ENCODE measurements around the gene TRAF7. TPM values are rescaled to one million over a fixed set of nuclear protein-coding genes. Genes with fewer than 3 reads are reported as not detected.

The TRAF7 gene
- total RNA-seq, 4 donors from 2014 or later: 15.3 to 97.1 (median 51.7) TPM

DNA sequence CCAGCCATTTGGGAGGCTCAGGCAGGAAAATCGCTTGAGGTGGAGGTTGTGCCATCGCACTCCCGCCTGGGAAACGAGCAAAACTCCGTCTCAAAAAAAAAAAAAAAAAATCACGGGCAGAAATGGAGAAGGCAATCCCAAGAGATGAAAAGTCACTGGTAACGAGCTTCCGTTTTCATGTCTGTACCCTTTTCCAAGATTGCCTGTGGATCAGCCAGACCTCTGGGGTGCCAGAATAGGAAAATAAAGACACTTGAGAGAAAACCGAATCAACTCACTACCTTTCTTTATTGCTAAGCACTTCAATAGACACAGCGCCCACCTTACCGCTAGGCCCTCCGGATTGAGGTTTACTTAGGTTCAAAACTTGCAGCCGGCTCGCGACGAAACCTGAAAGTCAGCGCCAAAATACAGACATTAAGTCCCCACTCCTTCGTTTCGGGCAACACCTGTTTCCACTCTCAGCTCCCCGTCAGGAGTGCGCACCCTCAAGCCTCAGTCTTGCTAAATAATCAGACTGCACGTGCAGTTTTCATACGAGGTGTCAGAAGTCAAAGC, 970 bp upstream of the TRAF7 start:
- H3K36me3 ChIP-seq: no peaks in the 10 kb centered on the region
- H3K27ac ChIP-seq: peak overlapping the region; percentile 76 to 83
- peaks cover 5 to 33% of the 10 kb centered on the region in 2 donors for H3K4me1 ChIP-seq
- no peak for DNase-seq
- H3K4me3 ChIP-seq: peak overlapping the region; percentile 66 to 92
- intact Hi-C loops (cut with DNase I; ENCODE audit: low total_unique reads): loop anchor here (10.0 kb wide), 2 partner anchors 50 to 60 kb away; partner anchors contain the start of genes BRICD5 and PGP
- no peaks in the 10 kb centered on the region for H3K27me3 ChIP-seq
- TF ChIP-seq POLR2A (IDR thresholded peaks at IDR 0.05): no peak
- TF ChIP-seq, protein P1, sequence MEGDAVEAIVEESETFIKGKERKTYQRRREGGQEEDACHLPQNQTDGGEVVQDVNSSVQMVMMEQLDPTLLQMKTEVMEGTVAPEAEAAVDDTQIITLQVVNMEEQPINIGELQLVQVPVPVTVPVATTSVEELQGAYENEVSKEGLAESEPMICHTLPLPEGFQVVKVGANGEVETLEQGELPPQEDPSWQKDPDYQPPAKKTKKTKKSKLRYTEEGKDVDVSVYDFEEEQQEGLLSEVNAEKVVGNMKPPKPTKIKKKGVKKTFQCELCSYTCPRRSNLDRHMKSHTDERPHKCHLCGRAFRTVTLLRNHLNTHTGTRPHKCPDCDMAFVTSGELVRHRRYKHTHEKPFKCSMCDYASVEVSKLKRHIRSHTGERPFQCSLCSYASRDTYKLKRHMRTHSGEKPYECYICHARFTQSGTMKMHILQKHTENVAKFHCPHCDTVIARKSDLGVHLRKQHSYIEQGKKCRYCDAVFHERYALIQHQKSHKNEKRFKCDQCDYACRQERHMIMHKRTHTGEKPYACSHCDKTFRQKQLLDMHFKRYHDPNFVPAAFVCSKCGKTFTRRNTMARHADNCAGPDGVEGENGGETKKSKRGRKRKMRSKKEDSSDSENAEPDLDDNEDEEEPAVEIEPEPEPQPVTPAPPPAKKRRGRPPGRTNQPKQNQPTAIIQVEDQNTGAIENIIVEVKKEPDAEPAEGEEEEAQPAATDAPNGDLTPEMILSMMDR (IDR thresholded peaks at IDR 0.05): no peak
- no peaks in the 10 kb centered on the region for H3K9me3 ChIP-seq

DNA sequence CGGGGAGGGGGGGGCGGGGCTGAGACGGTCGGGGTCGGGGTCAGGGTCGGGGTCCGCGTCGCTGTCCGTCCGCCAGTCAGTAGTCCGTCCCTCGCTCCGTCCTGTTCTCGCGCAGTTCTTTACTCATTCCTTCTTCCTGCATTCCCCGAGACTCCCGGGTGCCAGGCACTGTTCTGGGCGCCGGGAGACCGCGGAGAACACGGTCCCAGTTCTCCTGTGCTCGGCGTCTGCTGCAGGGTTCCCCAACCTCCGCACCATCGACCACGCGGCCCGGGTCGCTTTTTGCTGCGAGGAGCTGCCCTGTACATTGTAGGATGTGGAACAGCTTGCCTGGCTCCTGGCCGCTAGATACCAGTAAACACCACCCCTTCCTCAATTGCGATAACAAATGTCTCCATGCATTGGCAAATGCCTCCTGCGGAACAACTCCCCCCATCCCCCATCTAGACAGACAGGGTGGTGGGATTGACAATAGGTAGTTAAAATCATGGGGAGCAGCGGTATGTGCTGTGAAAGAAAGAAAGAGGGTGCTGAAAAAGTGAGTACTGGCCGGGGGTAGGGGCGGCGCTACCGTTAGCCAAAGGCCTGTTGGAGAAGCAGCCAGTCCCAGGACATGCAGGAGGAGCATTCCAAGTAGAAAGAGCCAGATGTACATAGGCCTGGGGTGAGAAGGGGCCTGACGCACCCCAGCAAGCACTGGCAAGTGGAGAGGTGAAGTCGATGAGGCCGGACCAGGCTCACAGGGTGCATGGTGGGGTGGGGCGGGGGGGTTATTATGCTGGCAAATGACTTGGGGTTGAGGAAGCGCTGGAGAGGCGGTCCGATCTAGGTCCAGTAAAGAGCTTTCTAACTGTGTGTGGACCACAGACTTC, 631 bp downstream of the TRAF7 start:
- peak in 1 of 2 donors; percentile 40 for DNase-seq
- Histone ChIP-seq H3K27ac (peak overlapping the region; percentile 74 to 81), H3K27me3 (no peaks in the 10 kb centered on the region), H3K36me3 (no peaks in the 10 kb centered on the region), H3K4me3 (peak overlapping the region; percentile 56 to 92), H3K9me3 (no peaks in the 10 kb centered on the region), H3K4me1 (peaks cover 5 to 34% of the 10 kb centered on the region in 2 donors)
- no peak for TF ChIP-seq POLR2A (IDR thresholded peaks at IDR 0.05)
- TF ChIP-seq, protein P1 (IDR thresholded peaks at IDR 0.05): no peak
- intact Hi-C loops (cut with DNase I; ENCODE audit: low total_unique reads): loop anchor here (10.0 kb wide), 2 partner anchors 51 to 59 kb away; partner anchors contain the start of genes BRICD5 and PGP

DNA sequence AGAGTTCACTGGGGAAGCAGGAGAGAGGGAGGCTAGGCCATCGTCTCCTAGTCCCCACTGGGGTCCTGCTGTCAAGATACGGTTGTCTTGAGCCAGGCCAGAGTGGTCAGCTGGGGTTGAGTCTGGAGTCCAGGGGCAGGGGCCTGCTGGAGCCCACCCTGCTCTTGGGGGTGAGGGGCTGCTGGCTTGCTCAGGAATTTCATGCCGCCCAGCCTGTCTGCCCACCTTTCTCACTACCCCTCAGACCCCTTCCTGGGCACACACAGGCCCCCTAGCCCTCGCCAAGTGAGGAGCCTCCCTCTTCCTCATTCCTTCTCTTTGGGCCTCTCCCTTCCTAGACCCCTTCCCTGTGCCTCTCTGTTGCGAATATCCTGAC, 1.3 kb downstream of the TRAF7 start:
- H3K36me3 ChIP-seq: no peaks in the 10 kb centered on the region
- no peak for DNase-seq
- H3K9me3 ChIP-seq: no peaks in the 10 kb centered on the region
- intact Hi-C loops (cut with DNase I; ENCODE audit: low total_unique reads): loop anchor here (10.0 kb wide), 2 partner anchors 52 to 58 kb away; partner anchors contain the start of genes BRICD5 and PGP
- TF ChIP-seq, protein P1 (IDR thresholded peaks at IDR 0.05): no peak
- TF ChIP-seq POLR2A (IDR thresholded peaks at IDR 0.05): no peak
- H3K27ac ChIP-seq: peak overlapping the region in 1 of 2 donors; percentile 81
- peaks cover 5 to 36% of the 10 kb centered on the region in 2 donors for H3K4me1 ChIP-seq
- no peaks in the 10 kb centered on the region for H3K27me3 ChIP-seq
- peak overlapping the region; percentile 56 to 92 for H3K4me3 ChIP-seq

DNA sequence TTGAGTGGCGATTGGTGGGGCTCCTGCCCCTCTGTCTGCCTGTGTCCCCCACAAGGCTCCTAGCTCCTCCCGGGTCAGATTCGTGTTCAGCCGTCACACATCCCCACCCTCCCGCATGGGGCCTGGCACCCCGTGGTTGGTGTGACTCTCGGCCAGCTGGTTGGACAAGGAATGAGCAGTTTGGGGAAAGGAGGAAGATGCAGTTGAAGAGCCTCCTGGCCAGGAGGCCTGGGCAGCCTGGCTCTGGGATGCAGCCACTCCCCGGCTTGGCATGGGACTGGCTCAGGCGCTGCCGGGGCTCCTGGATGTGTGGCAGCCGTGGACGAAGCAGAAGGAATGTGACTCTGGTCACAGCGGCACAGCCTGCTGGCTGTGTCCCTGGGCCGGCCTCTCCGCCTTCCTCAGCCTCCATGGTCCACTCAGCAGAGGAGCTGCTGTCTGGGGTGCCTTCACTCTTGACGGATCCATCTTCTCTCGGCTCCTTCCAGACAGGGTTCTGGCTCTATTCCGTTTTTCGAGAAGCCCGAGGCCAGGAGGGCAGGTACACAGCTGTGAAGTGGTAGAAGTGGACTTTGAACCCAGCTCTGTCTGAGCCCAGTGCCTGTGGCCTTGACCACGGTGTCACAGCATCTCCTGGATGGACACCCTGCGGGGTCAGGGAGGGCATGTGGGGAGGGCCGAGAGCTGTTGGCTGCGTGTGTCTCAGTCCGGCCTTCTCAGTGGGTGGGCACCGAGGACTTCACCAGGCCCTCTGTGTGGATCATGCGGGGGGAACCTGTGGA, 2.1 kb downstream of the TRAF7 start:
- H3K4me1 ChIP-seq: peaks cover 5 to 35% of the 10 kb centered on the region in 2 donors
- H3K4me3 ChIP-seq: no peak overlapping the region
- intact Hi-C loops (cut with DNase I; ENCODE audit: low total_unique reads): loop anchor here (10.0 kb wide), 2 partner anchors 53 to 57 kb away; partner anchors contain the start of genes BRICD5 and PGP
- no peaks in the 10 kb centered on the region for H3K27me3 ChIP-seq
- no peaks in the 10 kb centered on the region for H3K36me3 ChIP-seq
- H3K27ac ChIP-seq: no peak overlapping the region
- DNase-seq: no peak
- TF ChIP-seq, protein P1 (IDR thresholded peaks at IDR 0.05): no peak
- TF ChIP-seq POLR2A (IDR thresholded peaks at IDR 0.05): no peak
- no peaks in the 10 kb centered on the region for H3K9me3 ChIP-seq
